ENCODE measurements around the gene TH.

Gene TH

DNA sequence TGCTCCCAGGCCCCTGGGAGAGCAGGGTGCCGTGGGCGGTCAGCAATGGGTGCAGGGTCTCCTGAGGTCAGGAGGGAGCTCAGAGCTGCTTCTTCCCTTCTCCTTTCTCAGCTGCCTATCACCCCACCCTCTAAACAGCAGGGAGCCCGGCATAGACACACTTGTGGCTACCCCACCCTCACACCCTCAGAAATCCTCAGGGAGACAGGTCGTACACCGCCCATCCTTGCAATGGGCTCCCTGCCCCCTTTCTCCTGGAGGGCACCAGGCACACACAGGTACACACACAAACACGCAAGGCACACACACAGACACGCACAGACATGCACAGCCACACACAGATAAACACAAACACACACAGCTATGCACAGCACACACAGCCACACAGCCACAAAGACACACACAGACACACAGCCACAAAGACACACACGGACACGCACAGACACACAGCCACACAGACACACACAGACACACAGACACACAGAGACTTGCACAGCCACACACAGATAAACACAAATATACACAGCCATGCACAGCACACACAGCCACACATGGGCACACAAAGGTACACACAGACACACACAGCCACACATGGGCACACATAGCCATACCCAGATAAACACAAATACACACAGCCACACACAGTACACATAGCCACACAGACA lies 44.9 kb upstream of the TH start:
- Histone ChIP-seq H3K27me3 (ENCODE audit: insufficient read depth, insufficient read length) (peaks cover 5% of the 10 kb centered on the region), H3K9ac (ENCODE audit: insufficient read length, low read depth) (no peak overlapping the region), H3K9me3 (ENCODE audit: insufficient read depth, low read length) (no peaks in the 10 kb centered on the region), H3K36me3 (ENCODE audit: insufficient read depth, insufficient read length, low read length) (no peaks in the 10 kb centered on the region), H3K4me1 (ENCODE audit: insufficient read depth, insufficient read length) (peaks cover 15% of the 10 kb centered on the region), H3K4me3 (ENCODE audit: insufficient read length, low read depth) (no peak overlapping the region)
- DNase-seq (ENCODE audit: low read depth, low spot score) = no peak
- TF ChIP-seq ZNF274 (IDR thresholded peaks at IDR 0.05; ENCODE audit: low read depth, low read length) (no peak), SUZ12 (IDR thresholded peaks at IDR 0.05; ENCODE audit: extremely low read depth, insufficient read depth, insufficient read length) (no peak), YY1 (IDR thresholded peaks at IDR 0.05; ENCODE audit: insufficient read depth, insufficient read length) (no peak)

- Histone ChIP-seq H3K9ac (ENCODE audit: insufficient read length, low read depth) (no peak overlapping the region), H3K4me3 (ENCODE audit: insufficient read length, low read depth) (no peak overlapping the region), H3K36me3 (ENCODE audit: insufficient read depth, insufficient read length, low read length) (no peaks in the 10 kb centered on the region), H3K9me3 (ENCODE audit: insufficient read depth, low read length) (no peaks in the 10 kb centered on the region), H3K27me3 (ENCODE audit: insufficient read depth, insufficient read length) (no peaks in the 10 kb centered on the region), H3K4me1 (ENCODE audit: insufficient read depth, insufficient read length) (peaks cover 19% of the 10 kb centered on the region)
- no peak for TF ChIP-seq YY1 (IDR thresholded peaks at IDR 0.05; ENCODE audit: insufficient read depth, insufficient read length)
- TF ChIP-seq ZNF274 (IDR thresholded peaks at IDR 0.05; ENCODE audit: low read depth, low read length) = no peak
- TF ChIP-seq SUZ12 (IDR thresholded peaks at IDR 0.05; ENCODE audit: extremely low read depth, insufficient read depth, insufficient read length) = no peak
- no peak for DNase-seq (ENCODE audit: low read depth, low spot score)
These were observed 44.2 kb upstream of the TH start for GRCh38 chr11:2215561-2216399.

- no peaks in the 10 kb centered on the region for H3K9me3 ChIP-seq (ENCODE audit: insufficient read depth, low read length)
- no peak for TF ChIP-seq SUZ12 (IDR thresholded peaks at IDR 0.05; ENCODE audit: extremely low read depth, insufficient read depth, insufficient read length)
- TF ChIP-seq YY1 (IDR thresholded peaks at IDR 0.05; ENCODE audit: insufficient read depth, insufficient read length) = no peak
- no peak for TF ChIP-seq ZNF274 (IDR thresholded peaks at IDR 0.05; ENCODE audit: low read depth, low read length)
- H3K9ac ChIP-seq (ENCODE audit: insufficient read length, low read depth) = no peak overlapping the region
- H3K27me3 ChIP-seq (ENCODE audit: insufficient read depth, insufficient read length) = no peaks in the 10 kb centered on the region
- H3K4me1 ChIP-seq (ENCODE audit: insufficient read depth, insufficient read length) = peaks cover 23% of the 10 kb centered on the region
- no peak for DNase-seq (ENCODE audit: low read depth, low spot score)
- no peaks in the 10 kb centered on the region for H3K36me3 ChIP-seq (ENCODE audit: insufficient read depth, insufficient read length, low read length)
- H3K4me3 ChIP-seq (ENCODE audit: insufficient read length, low read depth) = no peak overlapping the region
These were observed 43.6 kb upstream of the TH start for GRCh38 chr11:2215230-2215560.

- Histone ChIP-seq H3K36me3 (ENCODE audit: insufficient read depth, insufficient read length, low read length) (no peaks in the 10 kb centered on the region), H3K27me3 (ENCODE audit: insufficient read depth, insufficient read length) (no peaks in the 10 kb centered on the region), H3K4me3 (ENCODE audit: insufficient read length, low read depth) (no peak overlapping the region), H3K9me3 (ENCODE audit: insufficient read depth, low read length) (no peaks in the 10 kb centered on the region), H3K4me1 (ENCODE audit: insufficient read depth, insufficient read length) (peaks cover 23% of the 10 kb centered on the region), H3K9ac (ENCODE audit: insufficient read length, low read depth) (no peak overlapping the region)
- TF ChIP-seq YY1 (IDR thresholded peaks at IDR 0.05; ENCODE audit: insufficient read depth, insufficient read length) (no peak), SUZ12 (IDR thresholded peaks at IDR 0.05; ENCODE audit: extremely low read depth, insufficient read depth, insufficient read length) (no peak), ZNF274 (IDR thresholded peaks at IDR 0.05; ENCODE audit: low read depth, low read length) (no peak)
- no peak for DNase-seq (ENCODE audit: low read depth, low spot score)
These were observed 43.1 kb upstream of the TH start for GRCh38 chr11:2214527-2215229.

GRCh38 chr11:2213890-2214526 lies 42.4 kb upstream of the TH start:
- H3K36me3 ChIP-seq (ENCODE audit: insufficient read depth, insufficient read length, low read length) = no peaks in the 10 kb centered on the region
- H3K9me3 ChIP-seq (ENCODE audit: insufficient read depth, low read length) = no peaks in the 10 kb centered on the region
- peaks cover 23% of the 10 kb centered on the region for H3K4me1 ChIP-seq (ENCODE audit: insufficient read depth, insufficient read length)
- H3K27me3 ChIP-seq (ENCODE audit: insufficient read depth, insufficient read length) = no peaks in the 10 kb centered on the region
- DNase-seq (ENCODE audit: low read depth, low spot score) = no peak
- H3K4me3 ChIP-seq (ENCODE audit: insufficient read length, low read depth) = no peak overlapping the region
- H3K9ac ChIP-seq (ENCODE audit: insufficient read length, low read depth) = no peak overlapping the region
- TF ChIP-seq SUZ12 (IDR thresholded peaks at IDR 0.05; ENCODE audit: extremely low read depth, insufficient read depth, insufficient read length) = no peak
- no peak for TF ChIP-seq ZNF274 (IDR thresholded peaks at IDR 0.05; ENCODE audit: low read depth, low read length)
- no peak for TF ChIP-seq YY1 (IDR thresholded peaks at IDR 0.05; ENCODE audit: insufficient read depth, insufficient read length)

DNA sequence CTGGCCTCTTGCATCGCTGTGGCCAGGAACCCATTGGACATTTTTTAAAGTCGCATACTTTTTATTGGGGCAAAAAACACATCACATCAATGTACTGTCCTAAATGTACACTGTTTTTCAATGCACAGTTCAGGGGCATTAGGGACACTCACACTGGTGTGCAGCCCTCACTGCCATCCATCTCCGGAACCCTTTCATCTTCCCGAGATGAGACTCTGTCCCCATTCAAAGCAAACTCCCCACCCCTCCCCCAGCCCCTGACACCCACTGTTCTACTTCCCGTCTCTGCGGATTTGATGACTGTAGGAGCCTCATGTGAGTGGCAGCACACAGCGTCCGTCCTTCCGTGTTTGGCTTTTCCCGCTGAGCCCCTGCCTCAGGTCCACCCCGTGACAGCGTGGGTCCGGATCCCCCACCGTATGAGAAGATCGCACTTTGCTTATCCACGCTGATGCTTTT lies 41.8 kb upstream of the TH start:
- no peak for DNase-seq (ENCODE audit: low read depth, low spot score)
- H3K9ac ChIP-seq (ENCODE audit: insufficient read length, low read depth) = no peak overlapping the region
- TF ChIP-seq YY1 (IDR thresholded peaks at IDR 0.05; ENCODE audit: insufficient read depth, insufficient read length) = no peak
- TF ChIP-seq ZNF274 (IDR thresholded peaks at IDR 0.05; ENCODE audit: low read depth, low read length) = no peak
- TF ChIP-seq SUZ12 (IDR thresholded peaks at IDR 0.05; ENCODE audit: extremely low read depth, insufficient read depth, insufficient read length) = no peak
- no peaks in the 10 kb centered on the region for H3K9me3 ChIP-seq (ENCODE audit: insufficient read depth, low read length)
- no peaks in the 10 kb centered on the region for H3K27me3 ChIP-seq (ENCODE audit: insufficient read depth, insufficient read length)
- H3K36me3 ChIP-seq (ENCODE audit: insufficient read depth, insufficient read length, low read length) = no peaks in the 10 kb centered on the region
- H3K4me1 ChIP-seq (ENCODE audit: insufficient read depth, insufficient read length) = peaks cover 23% of the 10 kb centered on the region
- no peak overlapping the region for H3K4me3 ChIP-seq (ENCODE audit: insufficient read length, low read depth)
